Ascending aorta (tissue), 2 donors: ENCODE results near the gene LYRM4. TPM values are rescaled to one million over a fixed set of nuclear protein-coding genes. Genes with fewer than 3 reads are reported as not detected.

Experiments used
- DNase-seq, 2 donors: peaks; one replicate each; pipeline ENCODE4 v3.0.0-alpha.2; 2019; ENCODE audit warnings: low spot score in 2 of 2
- H3K27ac ChIP-seq, 2 donors: fragments of 200-600 bp; sonication (generic); one replicate each; pipeline ENCODE4 v1.5.1; 2016 to 2017; ENCODE audit warnings: mild to moderate bottlenecking in 1 of 2
- H3K27me3 ChIP-seq: fragments of 200-600 bp; sonication (generic); one replicate; pipeline ENCODE4 v1.5.1; 2017
- H3K36me3 ChIP-seq, 2 donors: fragments of 200-600 bp; sonication (generic); one replicate each; pipeline ENCODE4 v1.5.1; 2016
- H3K4me1 ChIP-seq, 2 donors: fragments of 200-600 bp; sonication (generic); one replicate each; pipeline ENCODE4 v1.5.1; 2016 to 2017; ENCODE audit warnings: mild to moderate bottlenecking in 1 of 2
- H3K4me3 ChIP-seq, 2 donors: fragments of 200-600 bp; sonication (generic); one replicate each; pipeline ENCODE4 v1.5.1; 2016 to 2017; ENCODE audit warnings: mild to moderate bottlenecking in 1 of 2
- H3K9me3 ChIP-seq, 2 donors: fragments of 200-600 bp; sonication (generic); one replicate each; pipeline ENCODE4 v1.5.1; 2016
- CTCF ChIP-seq, 3 experiments: fragments of 200-600 bp in 2 of 3; fragments of 450-650 bp in 1 of 3; sonication (generic) in 2 of 3; IDR thresholded peaks; one replicate each; pipeline ENCODE4 v1.5.1; 2016 to 2019; ENCODE audit warnings: antibody characterized with exemption in 3 of 3, mild to moderate bottlenecking in 1 of 3, moderate library complexity in 1 of 3
- intact Hi-C: fragments of 100-400 bp; cut with DNase I; formaldehyde crosslinking; loops from one replicate; pipeline ENCODE4 v1.15.1; 2023
- total RNA-seq: library from RNA; depleted of rRNA; stranded (reverse); fragments of >200 nt; gene quantifications from one replicate; pipeline ENCODE4 v1.1.0, GENCODE V29; 2016

Gene LYRM4
- total RNA-seq, 1 donor from 2014 or later, result 10.5 TPM

- no peak overlapping the region for H3K4me3 ChIP-seq
- intact Hi-C loops, result no loop called here
- no peak for TF ChIP-seq CTCF (IDR thresholded peaks at IDR 0.05)
- H3K36me3 ChIP-seq, result no peaks in the 10 kb centered on the region
- no peak overlapping the region for H3K27ac ChIP-seq
- no peaks in the 10 kb centered on the region for H3K27me3 ChIP-seq
- H3K9me3 ChIP-seq, result no peaks in the 10 kb centered on the region
- no peaks in the 10 kb centered on the region for H3K4me1 ChIP-seq
- no peak for DNase-seq
Observed at GRCh38 chr6:5167501-5167900, 93.2 kb downstream of the LYRM4 start.

DNA sequence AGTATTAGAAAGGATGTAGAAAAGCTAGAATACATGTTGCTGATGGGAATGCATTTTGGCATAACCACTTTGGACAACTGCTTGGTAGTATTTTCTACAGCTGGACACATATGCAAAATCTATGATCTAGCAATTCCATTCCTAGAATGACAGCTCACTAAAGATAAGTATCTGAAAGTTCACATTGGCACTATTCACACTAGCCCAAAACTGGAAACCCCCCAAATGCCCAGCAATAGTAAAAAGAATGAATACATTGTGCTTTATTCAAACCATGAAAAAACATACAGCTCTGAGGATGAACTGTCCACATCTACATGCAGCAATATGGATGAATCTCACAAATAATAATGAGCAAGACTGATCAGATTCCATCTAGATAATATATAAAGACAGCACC, 96.7 kb downstream of the LYRM4 start:
- Histone ChIP-seq H3K4me3 (no peak overlapping the region), H3K27ac (no peak overlapping the region), H3K4me1 (no peaks in the 10 kb centered on the region), H3K27me3 (no peaks in the 10 kb centered on the region), H3K9me3 (no peaks in the 10 kb centered on the region), H3K36me3 (no peaks in the 10 kb centered on the region)
- intact Hi-C loops, result no loop called here
- DNase-seq, result no peak
- TF ChIP-seq CTCF (IDR thresholded peaks at IDR 0.05), result no peak

DNA sequence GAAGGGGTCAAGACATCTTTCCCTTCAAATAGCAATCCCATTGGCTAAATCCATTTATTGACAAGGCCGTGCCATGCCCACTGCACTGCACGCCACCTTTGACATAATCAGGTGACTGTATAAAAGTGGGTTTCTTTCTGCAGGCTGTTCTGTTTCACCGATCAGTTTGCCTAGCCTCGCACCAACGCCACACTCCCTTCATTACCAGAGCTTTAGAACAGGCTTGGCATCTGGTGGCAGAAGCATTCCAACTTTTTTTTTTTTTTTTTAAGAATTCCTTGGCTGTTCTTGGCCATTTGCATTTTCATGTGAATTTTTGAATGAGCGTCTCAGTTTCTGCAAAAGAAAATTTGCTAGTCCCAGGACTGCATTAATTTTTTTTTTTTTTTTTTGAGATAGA, 97.5 kb downstream of the LYRM4 start:
- TF ChIP-seq CTCF (IDR thresholded peaks at IDR 0.05), result no peak
- no peaks in the 10 kb centered on the region for H3K4me1 ChIP-seq
- H3K9me3 ChIP-seq, result no peaks in the 10 kb centered on the region
- intact Hi-C loops, result no loop called here
- H3K36me3 ChIP-seq, result no peaks in the 10 kb centered on the region
- no peak overlapping the region for H3K4me3 ChIP-seq
- DNase-seq, result no peak
- no peak overlapping the region for H3K27ac ChIP-seq
- H3K27me3 ChIP-seq, result no peaks in the 10 kb centered on the region

GRCh38 chr6:5162355-5162754, 98.4 kb downstream of the LYRM4 start:
- Histone ChIP-seq H3K4me3 (no peak overlapping the region), H3K36me3 (no peaks in the 10 kb centered on the region), H3K27me3 (no peaks in the 10 kb centered on the region), H3K9me3 (no peaks in the 10 kb centered on the region), H3K4me1 (no peaks in the 10 kb centered on the region), H3K27ac (no peak overlapping the region)
- intact Hi-C loops, result no loop called here
- no peak for DNase-seq
- TF ChIP-seq CTCF (IDR thresholded peaks at IDR 0.05), result no peak

DNA sequence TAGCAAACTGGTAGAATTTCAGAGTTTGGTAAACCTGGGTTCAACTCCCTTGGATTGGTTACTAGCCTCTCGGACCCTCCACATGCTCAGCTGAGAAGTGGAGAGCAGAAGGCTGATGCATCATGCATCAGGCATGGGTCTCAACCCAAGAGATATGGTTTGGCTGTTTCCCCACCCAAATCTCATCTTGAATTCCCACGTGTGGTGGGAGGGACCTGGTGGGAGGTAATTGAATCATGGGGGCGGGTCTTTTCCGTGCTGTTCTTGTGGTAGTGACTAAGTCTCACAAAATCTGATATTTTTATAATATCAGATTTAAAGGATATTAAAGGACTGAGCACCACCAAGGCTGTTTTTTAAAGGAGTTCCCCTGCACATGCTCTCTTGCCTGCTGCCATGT, 100.5 kb downstream of the LYRM4 start:
- Histone ChIP-seq H3K27me3 (no peaks in the 10 kb centered on the region), H3K4me3 (no peak overlapping the region), H3K9me3 (no peaks in the 10 kb centered on the region), H3K36me3 (no peaks in the 10 kb centered on the region), H3K4me1 (no peaks in the 10 kb centered on the region), H3K27ac (no peak overlapping the region)
- no peak for TF ChIP-seq CTCF (IDR thresholded peaks at IDR 0.05)
- no peak for DNase-seq
- intact Hi-C loops, result no loop called here

DNA sequence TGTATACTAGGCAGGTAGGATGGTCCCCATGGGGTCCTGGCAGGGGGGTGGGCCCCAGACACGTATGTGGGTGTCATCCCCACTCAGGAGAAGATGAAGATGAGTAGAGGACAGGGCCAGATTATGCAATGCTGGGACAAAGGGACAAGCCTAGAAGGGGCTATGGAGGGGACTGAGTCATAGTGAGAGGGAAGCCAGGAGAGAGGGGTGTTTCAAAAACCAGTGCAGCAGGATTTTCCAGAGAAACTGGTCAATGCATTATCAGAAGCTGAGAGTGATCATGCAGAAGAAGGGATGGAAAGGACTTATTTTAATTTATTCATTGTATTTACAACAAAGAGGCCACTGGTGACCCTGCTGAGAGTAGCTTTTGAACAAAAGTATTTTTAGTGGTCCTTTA, 101.6 kb downstream of the LYRM4 start:
- TF ChIP-seq CTCF (IDR thresholded peaks at IDR 0.05), result no peak
- Histone ChIP-seq H3K9me3 (no peaks in the 10 kb centered on the region), H3K4me3 (no peak overlapping the region), H3K27me3 (no peaks in the 10 kb centered on the region), H3K27ac (no peak overlapping the region), H3K36me3 (no peaks in the 10 kb centered on the region), H3K4me1 (no peaks in the 10 kb centered on the region)
- intact Hi-C loops, result no loop called here
- DNase-seq, result no peak
